H9 (cell line): ENCODE results near the gene FGF22. TPM values are rescaled to one million over a fixed set of nuclear protein-coding genes. Genes with fewer than 3 reads are reported as not detected.

Source experiments
- DNase-seq: peaks from one replicate; pipeline ENCODE4 v3.0.0-alpha.2; 2017
- H2AFZ ChIP-seq: one replicate; pipeline ENCODE4 v1.6.1; 2013; ENCODE audit warnings: mild to moderate bottlenecking, low read length, control low read depth, moderate library complexity
- H2AK5ac ChIP-seq: 2 replicates; pipeline ENCODE4 v1.6.1; 2013; ENCODE audit warnings: low read length, control low read depth, mixed read lengths; ENCODE audit not compliant: insufficient read length
- H2BK120ac ChIP-seq: one replicate; pipeline ENCODE4 v1.6.1; 2013; ENCODE audit warnings: low read depth, mild to moderate bottlenecking, low read length, control low read depth, inconsistent platforms; ENCODE audit not compliant: poor library complexity, severe bottlenecking
- H2BK12ac ChIP-seq: 2 replicates; pipeline ENCODE4 v1.6.1; 2013; ENCODE audit warnings: low read length, control low read depth, mixed read lengths, low read depth; ENCODE audit not compliant: insufficient read length
- H2BK15ac ChIP-seq: 2 replicates; pipeline ENCODE4 v1.6.1; 2013; ENCODE audit warnings: low read depth, low read length, control low read depth
- H2BK20ac ChIP-seq: one replicate; pipeline ENCODE4 v1.6.1; 2013; ENCODE audit warnings: low read depth, mild to moderate bottlenecking, low read length, control low read depth, inconsistent platforms; ENCODE audit not compliant: poor library complexity, severe bottlenecking
- H2BK5ac ChIP-seq: 2 replicates; pipeline ENCODE4 v1.6.1; 2013; ENCODE audit warnings: low read length, control low read depth, mixed read lengths; ENCODE audit not compliant: insufficient read length
- H3K14ac ChIP-seq: 2 replicates; pipeline ENCODE4 v1.6.1; 2013; ENCODE audit warnings: low read length, control low read depth; ENCODE audit not compliant: insufficient read depth
- H3K18ac ChIP-seq: 2 replicates; pipeline ENCODE4 v1.6.1; 2013; ENCODE audit warnings: low read depth, mild to moderate bottlenecking, mixed read lengths, low read length, control low read depth; ENCODE audit not compliant: insufficient read length
- H3K23ac ChIP-seq: 2 replicates; pipeline ENCODE4 v1.6.1; 2013; ENCODE audit warnings: low read length, control low read depth, mixed read lengths, low read depth; ENCODE audit not compliant: insufficient read length
- H3K23me2 ChIP-seq: 2 replicates; pipeline ENCODE4 v1.6.1; 2013; ENCODE audit warnings: low read depth, mild to moderate bottlenecking, mixed read lengths, low read length, control low read depth; ENCODE audit not compliant: insufficient read length, poor library complexity, severe bottlenecking
- H3K27ac ChIP-seq: 2 replicates; pipeline ENCODE4 v1.5.1; 2013; ENCODE audit warnings: low read length, control low read depth, mixed read lengths, low read depth; ENCODE audit not compliant: insufficient read length
- H3K27me3 ChIP-seq: 2 replicates; pipeline ENCODE4 v1.6.1; 2013; ENCODE audit warnings: low read length, control low read depth, inconsistent platforms; ENCODE audit not compliant: insufficient read depth
- H3K4ac ChIP-seq: 2 replicates; pipeline ENCODE4 v1.6.1; 2013; ENCODE audit warnings: low read depth, mild to moderate bottlenecking, control low read depth, inconsistent platforms, low read length, moderate library complexity
- H3K4me1 ChIP-seq: 2 replicates; pipeline ENCODE4 v1.6.1; 2013; ENCODE audit warnings: low read length, control low read depth, inconsistent platforms; ENCODE audit not compliant: insufficient read depth
- H3K4me2 ChIP-seq: 2 replicates; pipeline ENCODE4 v1.6.1; 2013; ENCODE audit warnings: low read length, control low read depth, mixed read lengths; ENCODE audit not compliant: insufficient read length, insufficient read depth
- H3K56ac ChIP-seq: 2 replicates; pipeline ENCODE4 v1.6.1; 2013; ENCODE audit warnings: low read depth, mild to moderate bottlenecking, mixed read lengths, low read length, control low read depth; ENCODE audit not compliant: insufficient read length
- H3K79me1 ChIP-seq: 2 replicates; pipeline ENCODE4 v1.6.1; 2013; ENCODE audit warnings: low read depth, mild to moderate bottlenecking, moderate library complexity, low read length, control low read depth, inconsistent platforms; ENCODE audit not compliant: insufficient read depth, poor library complexity, severe bottlenecking
- H3K79me2 ChIP-seq: 2 replicates; pipeline ENCODE4 v1.6.1; 2013; ENCODE audit warnings: low read length, control low read depth, inconsistent platforms; ENCODE audit not compliant: insufficient read depth
- H3K9ac ChIP-seq: 2 replicates; pipeline ENCODE4 v1.6.1; 2013; ENCODE audit warnings: low read length, control low read depth, mixed read lengths; ENCODE audit not compliant: insufficient read length; ENCODE audit errors: extremely low read depth
- H3K9me3 ChIP-seq: one replicate; pipeline ENCODE4 v1.6.1; 2013; ENCODE audit warnings: low read depth, low read length, inconsistent platforms; ENCODE audit not compliant: control insufficient read depth
- H3T11ph ChIP-seq: one replicate; pipeline ENCODE4 v1.6.1; 2013; ENCODE audit warnings: mild to moderate bottlenecking, low read length, control low read depth, inconsistent platforms
- H4K20me1 ChIP-seq: one replicate; pipeline ENCODE4 v1.6.1; 2013; ENCODE audit not compliant: control insufficient read depth, insufficient read length, insufficient read depth
- H4K5ac ChIP-seq: 2 replicates; pipeline ENCODE4 v1.6.1; 2013; ENCODE audit warnings: low read depth, mild to moderate bottlenecking, mixed read lengths, low read length, control low read depth; ENCODE audit not compliant: insufficient read length
- H4K8ac ChIP-seq: replicated peaks from 2 replicates; pipeline ENCODE4 v1.6.1; 2013; ENCODE audit warnings: low read length, control low read depth, mixed read lengths, low read depth; ENCODE audit not compliant: insufficient read length
- H4K91ac ChIP-seq: 2 replicates; pipeline ENCODE4 v1.6.1; 2013; ENCODE audit warnings: low read depth, mild to moderate bottlenecking, moderate library complexity, mixed read lengths, low read length, control low read depth; ENCODE audit not compliant: insufficient read length
- H3K27ac Mint-ChIP-seq, 3 experiments: 2 replicates in 2 of 3; 3 replicates in 1 of 3; pipeline ENCODE4 v1.8.0; 2020 to 2021; ENCODE audit warnings: mixed read lengths in 3 of 3, mild to moderate bottlenecking in 1 of 3, moderate library complexity in 1 of 3
- H3K27me3 Mint-ChIP-seq: 2 replicates; pipeline ENCODE4 v1.8.0; 2021; ENCODE audit warnings: low read depth, mild to moderate bottlenecking, moderate library complexity, mixed read lengths
- H3K36me3 Mint-ChIP-seq, 3 experiments: 2 replicates in 2 of 3; 3 replicates in 1 of 3; pipeline ENCODE4 v1.8.0; 2020 to 2021; ENCODE audit warnings: low read depth in 3 of 3, mixed read lengths in 3 of 3; ENCODE audit not compliant: insufficient read depth in 1 of 3
- H3K4me1 Mint-ChIP-seq, 2 experiments: 2 replicates each; pipeline ENCODE4 v1.8.0; 2020; ENCODE audit warnings: mixed read lengths in 2 of 2
- H3K4me3 Mint-ChIP-seq, 2 experiments: 2 replicates in 1 of 2; 3 replicates in 1 of 2; pipeline ENCODE4 v1.8.0; 2020 to 2021; ENCODE audit warnings: mild to moderate bottlenecking in 2 of 2, mixed read lengths in 2 of 2, moderate library complexity in 1 of 2
- H3K9me3 Mint-ChIP-seq, 2 experiments: 2 replicates in 1 of 2; 3 replicates in 1 of 2; pipeline ENCODE4 v1.8.0; 2020; ENCODE audit warnings: mild to moderate bottlenecking in 2 of 2, mixed read lengths in 2 of 2, moderate library complexity in 1 of 2
- CTCF ChIP-seq: fragments of 200-600 bp; sonication (generic); conservative IDR thresholded peaks from 3 replicates; pipeline ENCODE4 v1.8.0; 2021; ENCODE audit warnings: antibody characterized with exemption, mild to moderate bottlenecking
- WGBS: extraction: QIAGEN DNeasy Blood & Tissue Kit; methylation state at CpG from one replicate; pipeline ENCODE4 v1.1.7; 2013; ENCODE audit warnings: missing lambda C conversion rate, low lambda C conversion rate, mixed read lengths; ENCODE audit not compliant: insufficient read length; ENCODE audit errors: extremely low coverage; 5-methylcytosine and 5-hydroxymethylcytosine counted together
- total RNA-seq: library from RNA; stranded (reverse); gene quantifications from 2 replicates; pipeline ENCODE4 v1.2.1, GENCODE V29; 2021

Gene FGF22
- total RNA-seq, 1 experiment from 2014 or later = 0.72 TPM

DNA sequence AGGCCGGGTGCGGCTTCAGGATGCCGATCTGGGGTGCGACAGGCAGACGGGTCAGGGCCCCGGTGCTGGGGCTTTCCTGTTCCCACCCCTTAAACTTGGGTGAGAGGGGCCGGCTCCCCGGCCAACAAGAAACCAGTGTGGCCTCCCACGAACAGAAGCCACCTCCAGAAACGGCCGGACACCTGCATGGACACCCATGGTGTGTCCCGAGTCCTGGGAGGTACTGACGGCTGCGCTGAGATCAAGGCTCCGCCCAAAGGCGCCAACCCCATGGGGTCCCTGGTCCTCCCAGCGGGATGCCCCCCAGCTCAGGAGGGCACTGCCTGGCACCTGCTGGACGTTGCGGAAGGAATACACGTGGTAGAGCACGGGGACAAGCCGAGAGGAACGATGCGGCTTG lies 17.9 kb upstream of the FGF22 start:
- H3K18ac ChIP-seq = no peak overlapping the region
- whole genome bisulfite sequencing = no CpG with 5 or more reads among the region's 24 CpGs
- no peak overlapping the region for H2BK12ac ChIP-seq
- H2BK5ac ChIP-seq = no peak overlapping the region
- no peak overlapping the region for H3K23ac ChIP-seq
- H4K91ac ChIP-seq = no peak overlapping the region
- no peak overlapping the region for H3K56ac ChIP-seq
- H3K27me3 ChIP-seq = no peaks in the 10 kb centered on the region
- no peak overlapping the region for H3K4me2 ChIP-seq
- Mint-ChIP-seq H3K9me3 (no peaks in the 10 kb centered on the region), H3K27ac (no peak overlapping the region), H3K36me3 (peaks cover 26 to 56% (median 43%) of the 10 kb centered on the region in 3 experiments; a peak in 6 of 7 replicates), H3K4me1 (no peaks in the 10 kb centered on the region), H3K4me3 (no peak overlapping the region), H3K27me3 (no peaks in the 10 kb centered on the region)
- no peak overlapping the region for H2AFZ ChIP-seq
- H4K20me1 ChIP-seq = no peaks in the 10 kb centered on the region
- H3K14ac ChIP-seq = no peak overlapping the region
- H2BK120ac ChIP-seq = no peak overlapping the region
- no peak overlapping the region for H3T11ph ChIP-seq
- H4K8ac ChIP-seq = no peak overlapping the region
- H3K27ac ChIP-seq = no peak overlapping the region
- no peak overlapping the region for H2BK20ac ChIP-seq
- no peak overlapping the region for H3K4ac ChIP-seq
- H4K5ac ChIP-seq = no peak overlapping the region
- H3K9me3 ChIP-seq = no peaks in the 10 kb centered on the region
- DNase-seq = no peak
- no peak overlapping the region for H2AK5ac ChIP-seq
- no peak overlapping the region for H2BK15ac ChIP-seq
- no peak for TF ChIP-seq CTCF
- H3K79me2 ChIP-seq = no peaks in the 10 kb centered on the region
- no peaks in the 10 kb centered on the region for H3K23me2 ChIP-seq
- no peaks in the 10 kb centered on the region for H3K4me1 ChIP-seq
- no peak overlapping the region for H3K9ac ChIP-seq
- no peaks in the 10 kb centered on the region for H3K79me1 ChIP-seq
